Renal cortical epithelial cell (primary cell): ENCODE data around the gene LIMS1. TPM values are rescaled to one million over a fixed set of nuclear protein-coding genes. Genes with fewer than 3 reads are reported as not detected.
"Not testable (repeated sequence)": the region's sequence is repeated elsewhere in the genome, so short reads cannot be mapped to it uniquely, and the experiment has no call there.

Source experiments
- DNase-seq: peaks from one replicate; pipeline ENCODE4 v3.0.0-alpha.2; 2011; ENCODE audit warnings: low read depth
- total RNA-seq: library from RNA; depleted of rRNA; stranded (reverse); fragments of >200 nt; gene quantifications from 2 replicates; pipeline ENCODE4 v1.2.3, GENCODE V29; 2014

LIMS1 gene
- total RNA-seq, 1 donor from 2014 or later: 186 TPM

DNA sequence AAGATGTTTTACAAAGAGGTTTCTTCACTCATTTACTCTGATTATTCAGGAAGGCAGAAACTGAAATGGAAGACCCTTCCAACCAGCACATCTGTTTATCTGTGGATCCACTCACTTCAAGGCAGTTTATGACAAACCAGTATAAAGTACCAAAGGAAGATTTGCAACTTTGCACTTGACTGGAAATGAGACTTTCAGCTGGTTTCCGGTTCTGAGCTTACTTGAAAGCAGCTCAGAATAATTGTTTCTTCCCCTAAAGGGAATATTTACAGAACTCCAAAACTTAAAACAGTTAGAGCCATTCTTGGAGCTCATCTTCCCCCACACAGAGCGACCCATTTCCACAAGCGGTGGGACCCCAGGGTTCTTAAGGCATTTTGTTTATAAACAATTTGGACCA lies 129.8 kb downstream of the LIMS1 start:
- DNase-seq: not testable (repeated sequence)

DNA sequence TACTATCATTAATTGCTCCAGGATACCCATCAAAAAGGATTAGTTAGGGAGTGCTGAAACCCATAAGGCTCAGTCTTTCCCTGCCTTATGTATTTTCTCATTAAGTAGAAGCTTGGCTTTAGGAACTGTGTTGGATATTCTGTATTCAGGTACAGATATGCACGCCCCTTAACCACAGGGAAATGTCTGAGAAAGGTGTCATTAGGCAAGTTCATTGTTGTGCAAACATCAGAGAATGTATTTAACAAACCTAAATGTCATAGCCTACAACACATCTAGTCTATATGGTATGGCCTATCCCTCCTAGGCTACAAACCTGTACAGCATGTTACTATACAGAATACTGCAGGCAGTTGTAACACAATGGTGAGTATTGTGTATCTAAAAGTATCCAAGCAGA lies 130.7 kb downstream of the LIMS1 start:
- DNase-seq: not testable (repeated sequence)

DNA sequence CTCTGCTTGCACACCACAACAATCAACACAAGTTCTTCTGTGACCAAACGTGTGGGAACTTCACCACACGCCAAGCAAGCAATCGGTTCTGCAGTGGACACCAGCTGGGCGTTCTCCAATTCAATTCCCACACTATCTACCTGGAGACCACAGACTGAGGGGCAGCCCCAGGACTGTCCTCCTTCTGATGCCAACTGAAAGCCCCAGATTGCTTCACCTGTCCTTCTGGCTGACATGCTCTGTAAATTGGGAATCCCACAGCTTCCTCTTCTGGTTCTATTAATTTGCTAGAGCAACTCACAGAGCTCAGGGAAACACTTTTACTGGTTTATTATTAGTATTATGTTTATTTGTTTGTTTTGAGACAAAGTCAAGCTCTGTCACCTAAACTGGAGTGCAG lies 131.7 kb downstream of the LIMS1 start:
- not testable (repeated sequence) for DNase-seq

DNA sequence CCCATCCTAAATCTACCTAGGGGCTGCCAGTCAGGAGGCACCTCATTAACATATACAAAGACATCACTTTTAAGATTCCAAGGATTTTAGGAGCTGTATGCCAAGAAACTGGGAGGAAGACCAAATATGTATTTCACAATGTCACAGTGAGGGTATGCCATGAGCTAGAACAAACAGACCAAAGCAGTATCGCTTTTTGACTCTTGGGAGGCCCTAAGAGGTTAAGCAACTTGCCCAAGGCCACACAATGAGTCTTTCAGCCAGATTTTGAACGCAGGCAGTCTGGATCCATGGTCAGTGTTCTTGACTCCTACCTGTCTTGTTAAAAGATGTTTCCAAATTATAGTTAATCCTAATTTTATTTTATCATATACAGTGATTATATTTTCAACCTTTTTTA lies 132.9 kb downstream of the LIMS1 start:
- DNase-seq: not testable (repeated sequence)

DNA sequence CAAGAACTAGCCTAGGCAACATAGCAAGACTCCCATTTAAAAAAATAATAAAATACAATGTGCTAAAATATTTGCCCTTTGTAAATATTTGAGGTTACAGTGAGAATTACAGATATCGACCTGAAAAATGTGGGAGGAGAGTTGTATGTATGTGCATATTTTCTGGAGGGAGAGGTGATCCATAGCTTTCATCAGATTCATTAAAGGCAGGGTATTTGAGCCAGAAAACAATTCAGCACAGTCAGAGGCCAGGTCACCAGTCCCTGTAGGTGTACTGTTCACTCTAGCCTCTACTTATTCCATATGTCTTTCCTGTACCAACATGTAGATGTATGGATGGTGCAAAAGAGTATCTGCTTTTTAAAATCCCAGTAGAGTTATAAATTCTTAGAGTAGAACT lies 136.0 kb downstream of the LIMS1 start:
- not testable (repeated sequence) for DNase-seq

DNA sequence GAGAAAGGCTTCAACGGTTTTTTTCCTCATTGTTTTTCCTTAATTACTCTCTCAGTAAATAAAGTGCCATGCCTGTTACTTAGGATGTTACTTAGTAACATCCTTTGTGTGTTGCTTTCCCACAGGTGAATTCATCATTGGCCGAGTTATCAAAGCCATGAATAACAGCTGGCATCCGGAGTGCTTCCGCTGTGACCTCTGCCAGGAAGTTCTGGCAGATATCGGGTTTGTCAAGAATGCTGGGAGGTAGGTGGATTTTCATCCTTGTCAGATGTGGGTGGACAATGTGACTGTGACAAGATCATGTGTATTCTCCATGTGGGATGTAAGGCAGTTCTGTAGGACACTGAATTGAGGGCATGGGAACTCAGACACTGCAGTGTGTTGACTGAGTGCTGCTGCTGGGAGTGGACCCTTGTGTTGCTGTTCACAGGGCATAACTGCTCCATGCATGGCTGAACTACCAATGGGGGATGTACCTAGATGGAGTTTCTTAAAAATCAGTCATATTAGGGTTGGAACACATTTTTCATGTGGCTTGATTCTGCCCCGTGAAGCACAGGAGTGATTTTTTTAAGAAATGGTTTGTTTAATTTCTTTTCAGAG lies 138.0 kb downstream of the LIMS1 start:
- not testable (repeated sequence) for DNase-seq

DNA sequence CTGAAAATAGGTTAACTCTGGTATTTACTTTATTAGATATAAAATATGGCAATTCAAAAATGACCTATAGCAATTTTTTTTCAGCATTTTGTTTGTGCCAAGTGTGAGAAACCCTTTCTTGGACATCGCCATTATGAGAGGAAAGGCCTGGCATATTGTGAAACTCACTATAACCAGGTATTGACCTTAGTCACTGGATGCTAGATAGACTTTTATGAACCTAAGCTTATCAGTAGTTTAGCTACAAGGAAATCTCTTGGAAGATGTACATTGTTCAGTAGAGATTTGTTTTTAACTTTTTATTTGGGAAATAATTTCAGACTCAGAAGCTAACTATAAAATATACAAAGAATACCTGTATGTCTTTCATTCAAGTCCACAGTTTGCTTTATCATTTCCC lies 142.3 kb downstream of the LIMS1 start:
- DNase-seq: not testable (repeated sequence)

DNA sequence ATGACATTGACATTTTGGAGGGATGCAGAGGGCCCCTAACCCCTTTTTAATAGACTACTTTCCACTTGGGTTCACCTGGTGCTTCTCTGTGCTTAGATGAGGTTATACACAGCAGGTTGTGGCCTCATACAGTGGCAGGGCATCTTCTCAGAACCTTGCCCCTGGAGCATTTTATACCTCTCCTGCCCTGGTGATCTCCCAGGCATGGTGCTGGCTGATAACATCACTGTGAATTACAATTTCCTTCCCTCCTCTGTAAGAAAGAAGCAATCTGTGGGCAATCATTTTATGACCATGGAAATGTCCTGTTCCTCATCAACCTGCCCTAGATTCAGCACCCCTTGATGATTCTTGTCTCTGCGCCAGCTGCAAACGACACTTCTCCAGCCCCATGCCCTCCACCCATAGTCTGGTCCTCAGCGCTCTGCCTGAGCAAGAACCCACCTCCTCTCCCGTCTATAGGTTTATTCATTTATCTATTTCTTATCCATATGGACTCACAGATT lies 143.0 kb downstream of the LIMS1 start:
- not testable (repeated sequence) for DNase-seq

DNA sequence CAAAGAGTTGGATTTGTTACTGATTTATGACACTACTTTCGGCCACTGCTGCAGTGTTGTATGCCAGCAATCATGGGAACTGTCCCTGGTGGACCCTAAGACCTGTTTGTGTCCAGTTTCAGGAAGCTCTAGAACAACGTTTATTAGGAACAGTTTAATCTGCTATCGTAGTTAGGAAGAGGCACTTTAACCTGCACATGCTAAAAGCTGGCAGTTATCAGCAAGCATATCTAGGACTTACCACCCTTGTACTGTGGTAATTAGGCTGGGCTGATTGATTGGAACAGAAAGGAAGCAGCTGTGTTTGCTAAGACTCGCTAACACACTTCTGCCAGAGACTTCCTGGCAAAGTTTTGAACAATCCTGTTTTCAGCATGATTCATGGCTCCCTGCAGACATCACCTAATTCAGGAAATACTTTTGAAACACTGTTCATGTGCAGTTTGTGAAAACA lies 144.0 kb downstream of the LIMS1 start:
- DNase-seq: peak; percentile 72

DNA sequence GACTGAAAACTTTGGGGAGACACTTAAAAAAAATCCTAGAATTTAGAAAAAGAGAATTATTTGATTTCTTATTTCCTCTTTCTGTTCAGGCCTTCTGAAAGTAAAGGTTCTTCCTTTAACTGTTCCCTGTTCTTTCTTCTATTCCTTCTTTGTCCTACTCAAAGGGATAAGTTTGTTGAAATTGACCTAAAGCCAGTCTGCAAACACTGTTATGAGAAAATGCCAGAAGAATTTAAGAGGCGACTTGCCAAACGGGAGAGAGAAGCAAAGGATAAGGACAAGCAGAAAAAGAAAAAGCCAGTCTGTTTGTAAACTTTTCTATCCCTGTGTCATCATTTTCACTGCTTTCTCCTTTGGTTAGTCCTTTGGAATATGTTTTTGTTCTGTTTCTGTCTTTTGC lies 146.5 kb downstream of the LIMS1 start:
- not testable (repeated sequence) for DNase-seq

DNA sequence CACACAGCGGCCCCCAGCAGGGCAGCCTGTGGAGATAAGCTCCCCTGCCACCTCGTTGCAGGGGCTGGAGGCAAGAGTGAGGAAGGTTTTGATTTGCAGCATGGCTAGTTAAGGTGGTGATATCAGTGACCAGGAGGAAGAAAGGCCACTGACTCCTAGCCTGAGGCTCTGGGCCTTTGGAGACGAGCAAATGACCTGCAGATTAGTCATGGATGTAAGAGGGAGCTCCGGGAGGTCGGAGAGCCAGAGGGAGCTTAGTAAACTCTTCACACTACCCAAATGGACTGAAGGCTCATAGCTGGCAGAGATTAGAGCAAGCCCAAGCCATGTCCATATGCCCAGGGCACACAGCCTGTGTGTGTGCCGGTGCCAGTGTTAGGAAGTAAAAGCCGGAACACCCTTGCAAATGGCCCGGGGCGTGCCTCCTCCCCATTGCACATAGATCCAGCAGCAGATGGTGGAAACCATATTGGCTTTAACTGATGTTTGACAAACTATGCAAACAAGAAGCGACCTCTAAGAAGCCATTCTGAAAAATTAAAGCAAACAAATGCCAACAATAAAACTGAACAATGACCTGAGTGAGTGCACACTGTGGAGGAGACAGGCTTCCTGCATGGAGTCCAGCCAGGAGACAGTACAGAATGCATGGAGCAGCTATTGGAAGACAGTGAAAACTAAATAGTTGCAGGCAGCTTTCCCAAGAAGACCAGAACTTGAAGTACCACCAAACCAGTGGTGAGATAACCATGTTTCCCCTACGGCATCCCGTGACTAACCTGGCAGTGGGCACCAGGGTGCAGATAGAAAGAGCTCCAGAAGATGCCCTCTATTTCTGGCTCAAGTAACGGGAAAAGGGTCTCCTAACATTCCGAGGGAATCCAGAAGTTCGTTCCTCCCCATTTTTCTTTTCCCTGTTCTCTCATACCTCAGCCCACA lies 154.8 kb downstream of the LIMS1 start:
- not testable (repeated sequence) for DNase-seq

DNA sequence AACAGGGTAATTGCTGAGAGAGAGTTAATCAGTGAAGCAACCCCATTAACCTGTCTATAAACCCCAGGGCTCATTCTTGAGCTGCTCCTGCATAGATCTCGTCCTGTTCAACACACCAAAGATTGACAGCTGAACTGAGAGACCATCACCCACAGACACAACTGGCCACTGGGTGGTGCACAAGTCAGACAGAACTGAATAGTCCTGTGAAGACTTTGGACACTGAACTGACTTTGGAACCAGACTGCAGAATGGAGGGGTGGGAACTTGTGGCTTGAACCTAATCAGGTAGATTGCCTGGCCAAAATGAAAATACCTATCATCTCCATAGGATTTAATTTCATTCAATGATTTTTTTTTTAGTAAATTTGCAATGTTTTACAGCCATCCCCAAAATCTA lies 155.7 kb downstream of the LIMS1 start:
- not testable (repeated sequence) for DNase-seq

DNA sequence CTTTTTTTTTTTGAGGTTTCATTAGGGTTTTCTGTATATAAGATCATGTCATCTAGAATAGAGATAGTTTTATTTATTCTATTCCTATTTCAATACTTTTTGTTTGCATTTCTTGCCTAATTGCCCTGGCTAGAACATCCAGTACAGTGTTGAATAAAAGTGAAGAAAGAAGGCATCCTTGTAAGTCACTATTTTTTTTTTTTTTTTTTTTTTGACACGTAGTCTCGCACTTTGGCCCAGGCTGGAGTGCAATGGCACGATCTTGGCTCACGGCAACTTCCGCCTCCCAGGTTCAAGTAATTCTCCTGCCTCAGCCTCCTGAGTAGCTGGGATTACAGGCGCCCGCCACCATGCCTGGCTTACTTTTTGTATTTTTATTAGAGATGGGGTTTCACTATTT lies 157.2 kb downstream of the LIMS1 start:
- no peak for DNase-seq

DNA sequence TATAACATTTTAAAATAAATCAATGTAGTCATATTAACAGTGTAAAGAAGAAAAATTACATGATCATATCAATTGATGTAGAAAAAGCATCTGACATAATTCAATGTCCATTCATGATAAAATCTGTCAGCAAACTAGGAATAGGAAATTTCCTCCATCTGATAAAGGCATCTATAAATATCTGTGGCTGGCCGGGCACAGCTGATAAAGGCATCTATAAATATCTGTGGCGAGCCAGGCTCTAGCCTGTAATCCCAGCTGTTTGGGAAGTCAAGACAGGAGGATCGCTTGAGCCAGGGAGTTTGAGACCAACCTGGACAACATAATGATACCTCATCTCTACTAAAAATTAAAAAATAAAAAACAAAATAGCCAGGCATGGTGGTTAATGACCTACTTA lies 166.9 kb downstream of the LIMS1 start:
- no peak for DNase-seq

DNA sequence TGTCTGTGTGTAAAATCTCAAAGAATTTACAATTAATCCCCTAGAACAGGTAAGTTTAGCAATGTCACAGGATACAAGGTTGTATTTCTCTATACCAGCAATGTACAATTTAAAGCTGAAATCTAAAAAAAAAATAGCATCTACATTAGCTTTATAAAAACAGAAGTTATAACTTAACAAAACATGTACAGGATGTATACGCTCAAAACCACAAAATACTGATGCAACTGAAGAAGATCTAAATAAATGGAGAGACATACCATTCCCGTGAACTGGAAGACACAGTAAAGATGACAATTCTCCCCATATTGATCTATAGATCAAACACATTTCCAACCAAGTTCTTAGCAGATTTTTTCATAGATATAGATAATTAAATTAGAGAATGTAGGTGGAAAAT lies 167.5 kb downstream of the LIMS1 start:
- DNase-seq: no peak

DNA sequence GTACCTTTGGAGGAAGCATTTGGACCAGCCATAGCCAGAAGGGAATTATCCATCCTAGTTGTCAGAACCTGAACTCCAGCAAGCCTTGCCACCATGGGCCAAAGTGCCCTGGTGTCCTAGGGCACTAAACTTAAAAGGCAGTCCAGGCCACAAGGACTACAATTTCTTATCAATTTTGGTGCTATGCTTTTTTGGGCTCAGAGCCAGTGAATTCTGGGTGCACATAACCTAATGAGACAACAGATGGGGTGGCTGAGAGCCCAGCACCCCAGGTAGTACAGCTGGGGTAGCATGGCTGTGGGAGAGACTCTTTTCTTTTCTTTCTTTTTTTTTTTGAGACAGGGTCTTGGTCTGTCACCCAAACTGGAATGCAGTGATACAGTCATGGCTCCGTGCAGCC lies 170.6 kb downstream of the LIMS1 start:
- DNase-seq: no peak

DNA sequence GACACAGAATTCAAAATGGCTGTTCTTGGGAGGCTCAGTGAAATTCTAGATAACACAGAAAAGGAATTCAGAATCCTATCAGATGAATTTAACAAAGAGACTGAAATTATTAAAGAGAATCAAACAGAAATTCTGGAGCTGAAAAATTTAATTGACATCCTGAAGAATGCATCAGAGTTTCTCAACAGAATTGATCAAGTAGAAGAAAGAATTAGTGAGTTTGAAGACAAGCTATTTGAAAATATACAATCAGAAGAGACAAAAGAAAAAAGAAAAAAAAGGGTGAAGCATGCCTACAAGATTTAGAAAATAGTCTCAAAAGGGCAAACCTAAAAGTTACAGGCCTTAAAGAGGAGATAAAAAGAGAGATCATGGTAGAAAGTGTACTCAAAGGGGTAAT lies 173.0 kb downstream of the LIMS1 start:
- no peak for DNase-seq

DNA sequence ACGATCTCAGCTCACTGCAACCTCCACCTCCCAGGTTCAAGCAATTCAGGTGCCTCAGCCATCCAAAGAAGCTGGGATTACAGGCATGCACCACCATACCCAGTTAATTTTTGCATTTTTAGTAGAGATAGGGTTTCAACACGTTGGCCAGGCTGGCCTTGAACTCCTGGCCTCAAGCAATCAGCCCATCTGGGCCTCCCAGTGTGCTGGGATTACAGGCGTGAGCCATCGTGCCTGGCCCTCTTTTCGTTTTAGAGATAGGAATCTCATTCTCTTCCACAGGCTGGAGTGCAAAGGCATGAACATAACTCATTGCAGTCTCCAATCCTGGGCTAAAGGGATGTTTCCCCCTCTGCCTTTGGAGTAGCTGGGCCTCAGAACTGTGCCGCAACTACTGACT lies 182.7 kb downstream of the LIMS1 start:
- not testable (repeated sequence) for DNase-seq

DNA sequence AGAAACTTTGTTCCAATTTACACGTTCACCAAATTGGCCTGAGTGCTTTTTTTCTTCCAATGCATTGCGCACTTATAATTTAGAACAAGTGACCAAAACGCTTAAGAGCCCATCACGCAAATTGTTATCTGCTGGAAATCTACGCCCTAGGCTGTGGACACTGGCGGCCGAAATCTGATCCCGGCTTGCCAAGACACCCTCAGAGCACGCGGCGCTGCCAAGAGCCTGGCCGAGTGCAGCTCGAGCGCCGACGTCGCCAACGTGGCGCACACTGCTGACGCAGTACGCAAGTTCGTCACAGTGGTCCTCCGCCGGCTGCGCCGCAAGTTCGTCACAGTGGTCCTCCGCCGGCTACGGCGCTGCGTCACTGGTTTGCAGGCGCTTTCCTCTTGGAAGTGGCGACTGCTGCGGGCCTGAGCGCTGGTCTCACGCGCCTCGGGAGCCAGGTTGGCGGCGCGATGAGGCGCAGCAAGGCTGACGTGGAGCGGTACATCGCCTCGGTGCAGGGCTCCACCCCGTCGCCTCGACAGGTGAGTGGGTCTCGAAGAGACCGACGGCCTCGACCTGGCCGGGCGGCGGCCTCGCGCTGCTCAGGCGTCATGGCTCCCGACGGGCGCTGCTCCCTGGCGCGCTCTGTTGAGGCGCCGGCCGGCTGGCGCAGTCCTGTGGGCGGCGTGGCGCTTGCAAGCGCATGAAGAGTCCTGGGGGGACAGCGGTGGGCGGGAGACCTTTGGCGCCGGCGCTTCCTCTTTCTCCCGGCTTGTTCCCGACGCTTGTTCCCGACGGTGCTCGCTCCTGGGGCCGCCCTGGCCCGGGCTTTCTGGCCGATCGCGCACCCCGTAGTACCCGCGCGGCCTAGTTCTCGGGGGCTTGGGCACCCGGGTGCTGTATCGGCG lies 185.1 kb downstream of the LIMS1 start, which contains the start of gene RANBP2:
Gene RANBP2 (plus strand): TSS at position 334 of the 896 bp plus-strand sequence. CDS start 125 bp downstream, at position 459.
- peak; percentile 93 for DNase-seq

DNA sequence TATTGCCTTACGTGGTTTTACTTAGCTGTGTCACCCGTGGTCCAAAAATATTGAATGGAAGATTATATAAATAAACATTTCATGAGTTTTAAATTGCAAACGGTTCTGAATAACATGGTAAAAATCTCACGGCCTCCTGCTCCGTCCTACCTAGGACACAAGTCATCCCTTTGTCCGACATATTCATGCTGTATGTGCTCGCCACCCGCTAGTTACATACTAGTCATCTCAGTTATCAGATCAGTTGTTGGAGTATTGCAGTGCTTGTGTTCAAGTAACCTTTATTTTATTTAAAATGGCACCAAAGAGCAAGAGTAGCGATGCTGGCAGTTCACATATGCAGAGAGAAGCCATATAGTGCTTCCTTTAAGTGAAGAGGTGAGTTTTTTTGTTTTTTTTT lies 191.8 kb downstream of the LIMS1 start:
- not testable (repeated sequence) for DNase-seq

DNA sequence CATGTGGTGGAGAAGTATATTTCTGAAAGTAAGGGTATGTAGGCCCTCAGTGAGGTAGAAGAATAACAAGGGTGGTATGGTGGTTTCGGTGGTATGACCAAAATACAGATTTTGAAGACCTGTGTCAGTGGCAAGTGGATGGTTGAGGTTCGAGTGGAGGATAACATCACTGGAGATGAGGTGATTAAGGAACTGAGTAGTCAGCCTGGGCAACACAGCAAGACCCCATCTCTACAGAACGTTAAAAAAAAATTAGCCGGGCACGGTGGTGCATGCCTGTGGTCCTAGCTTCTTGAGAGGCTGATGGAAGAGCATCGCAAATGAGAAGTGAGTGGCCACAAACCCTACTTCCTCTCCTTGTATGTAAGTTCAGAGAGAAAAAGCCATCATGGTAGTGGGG lies 200.4 kb downstream of the LIMS1 start:
- not testable (repeated sequence) for DNase-seq
